AG09309 (cell line): ENCODE data around the gene PRKG1.

Experiments used
- DNase-seq: peaks from one replicate; pipeline ENCODE4 v3.0.0-alpha.2; 2010; ENCODE audit warnings: low read depth
- H3K4me3 ChIP-seq: 2 replicates; pipeline ENCODE4 v1.5.1; 2011; ENCODE audit warnings: mild to moderate bottlenecking, low read depth, low read length, moderate library complexity; ENCODE audit not compliant: control insufficient read depth
- TF ChIP-seq, protein P1 (sequence below): IDR thresholded peaks from 2 replicates; pipeline ENCODE4 v1.5.1; 2011; ENCODE audit warnings: mild to moderate bottlenecking, low read depth, low read length, inconsistent platforms; ENCODE audit not compliant: insufficient read depth, control insufficient read depth; ENCODE audit errors: missing control alignments

Gene PRKG1

DNA sequence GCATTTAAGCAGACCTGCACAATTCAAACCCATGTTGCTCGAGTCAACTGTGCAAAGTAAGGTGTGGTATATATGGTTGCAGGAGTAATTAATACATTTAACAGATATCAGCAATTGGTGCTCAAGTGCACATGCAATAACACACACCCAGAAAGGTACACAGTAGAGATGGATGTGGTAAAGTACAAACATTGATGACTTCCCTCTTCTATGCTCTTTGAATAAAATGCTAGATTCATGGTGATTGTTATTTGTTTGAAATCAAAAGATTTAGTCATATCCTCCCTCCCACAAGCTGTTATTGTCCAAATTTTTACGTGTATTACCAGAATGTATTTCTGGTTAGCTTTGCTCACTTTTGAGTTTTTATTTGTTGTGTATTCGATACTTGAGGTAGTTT, 887.1 kb downstream of the PRKG1 start:
- TF ChIP-seq, protein P1, sequence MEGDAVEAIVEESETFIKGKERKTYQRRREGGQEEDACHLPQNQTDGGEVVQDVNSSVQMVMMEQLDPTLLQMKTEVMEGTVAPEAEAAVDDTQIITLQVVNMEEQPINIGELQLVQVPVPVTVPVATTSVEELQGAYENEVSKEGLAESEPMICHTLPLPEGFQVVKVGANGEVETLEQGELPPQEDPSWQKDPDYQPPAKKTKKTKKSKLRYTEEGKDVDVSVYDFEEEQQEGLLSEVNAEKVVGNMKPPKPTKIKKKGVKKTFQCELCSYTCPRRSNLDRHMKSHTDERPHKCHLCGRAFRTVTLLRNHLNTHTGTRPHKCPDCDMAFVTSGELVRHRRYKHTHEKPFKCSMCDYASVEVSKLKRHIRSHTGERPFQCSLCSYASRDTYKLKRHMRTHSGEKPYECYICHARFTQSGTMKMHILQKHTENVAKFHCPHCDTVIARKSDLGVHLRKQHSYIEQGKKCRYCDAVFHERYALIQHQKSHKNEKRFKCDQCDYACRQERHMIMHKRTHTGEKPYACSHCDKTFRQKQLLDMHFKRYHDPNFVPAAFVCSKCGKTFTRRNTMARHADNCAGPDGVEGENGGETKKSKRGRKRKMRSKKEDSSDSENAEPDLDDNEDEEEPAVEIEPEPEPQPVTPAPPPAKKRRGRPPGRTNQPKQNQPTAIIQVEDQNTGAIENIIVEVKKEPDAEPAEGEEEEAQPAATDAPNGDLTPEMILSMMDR, result no peak
- no peak for DNase-seq

DNA sequence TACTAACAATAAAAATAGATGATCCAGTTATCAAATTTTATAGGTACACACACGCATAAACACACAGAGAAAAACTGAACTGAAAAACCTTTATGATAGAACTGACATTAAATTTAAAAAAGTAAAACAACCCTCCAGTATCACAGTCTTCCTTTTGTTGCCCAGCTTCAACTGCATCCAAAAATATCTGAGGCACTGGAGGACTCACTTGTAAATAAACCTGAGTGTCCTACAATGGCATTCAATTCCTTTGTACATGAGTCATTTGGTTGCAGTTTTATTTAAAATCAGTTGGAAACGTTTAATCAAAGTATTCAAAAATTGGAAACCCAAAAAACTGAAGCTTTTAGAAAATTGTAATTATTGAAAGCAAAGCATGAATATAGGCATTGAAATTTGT, 890.3 kb downstream of the PRKG1 start:
- DNase-seq, result peak; percentile 4
- no peak overlapping the region for H3K4me3 ChIP-seq
- TF ChIP-seq, protein P1, result no peak

More for the DNA sequence above, 887.1 kb downstream of the PRKG1 start:
- H3K4me3 ChIP-seq, result no peak overlapping the region

DNA sequence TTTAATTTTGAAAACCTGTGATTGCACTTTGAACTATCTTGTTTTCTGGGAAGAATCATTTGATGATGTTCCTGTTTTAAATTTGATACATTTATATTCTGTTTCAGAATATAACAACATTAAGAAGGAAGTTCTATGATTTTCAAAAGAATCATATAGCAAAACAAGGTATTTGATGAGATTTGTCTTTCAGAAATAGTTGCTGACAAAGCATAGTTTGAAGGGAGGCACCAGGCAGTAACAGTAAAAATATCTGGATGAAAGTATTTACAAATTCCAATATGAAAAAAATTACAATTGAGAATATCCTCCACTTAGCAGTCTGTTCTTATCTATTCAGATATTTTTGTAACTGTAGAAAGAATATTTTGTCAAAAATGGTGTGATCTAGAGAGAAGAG, 891.2 kb downstream of the PRKG1 start:
- no peak overlapping the region for H3K4me3 ChIP-seq
- TF ChIP-seq, protein P1, result no peak
- DNase-seq, result no peak

DNA sequence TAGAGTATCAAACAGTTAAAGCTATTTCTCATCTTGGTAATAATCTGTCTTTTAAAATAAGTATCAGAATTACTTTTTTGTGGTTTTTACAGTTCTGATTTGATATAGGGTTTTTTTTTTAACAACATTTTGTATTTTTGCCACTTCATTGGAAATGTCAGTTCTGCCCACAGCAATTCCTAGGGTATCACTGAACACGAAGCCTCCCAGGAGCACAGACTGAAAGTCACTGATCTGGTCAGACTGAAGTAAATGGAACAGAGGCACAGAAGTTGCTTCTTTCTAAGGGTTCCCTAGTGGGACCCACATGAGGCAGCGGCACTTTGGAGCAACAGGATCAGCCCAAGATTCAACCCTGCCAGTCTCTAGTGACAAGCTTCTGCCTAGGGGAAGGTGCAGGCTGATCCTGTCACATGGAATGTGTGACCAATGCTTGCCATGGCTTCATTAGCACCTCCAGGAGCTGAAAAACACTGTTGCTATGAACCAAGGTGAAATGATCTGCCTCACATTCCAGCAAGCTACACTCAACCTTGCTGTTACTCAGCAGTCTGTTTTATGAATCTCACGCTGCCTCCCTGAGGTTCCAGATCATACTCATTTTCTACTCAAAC, 898.6 kb downstream of the PRKG1 start:
- H3K4me3 ChIP-seq, result no peak overlapping the region
- TF ChIP-seq, protein P1, result no peak
- DNase-seq, result no peak

DNA sequence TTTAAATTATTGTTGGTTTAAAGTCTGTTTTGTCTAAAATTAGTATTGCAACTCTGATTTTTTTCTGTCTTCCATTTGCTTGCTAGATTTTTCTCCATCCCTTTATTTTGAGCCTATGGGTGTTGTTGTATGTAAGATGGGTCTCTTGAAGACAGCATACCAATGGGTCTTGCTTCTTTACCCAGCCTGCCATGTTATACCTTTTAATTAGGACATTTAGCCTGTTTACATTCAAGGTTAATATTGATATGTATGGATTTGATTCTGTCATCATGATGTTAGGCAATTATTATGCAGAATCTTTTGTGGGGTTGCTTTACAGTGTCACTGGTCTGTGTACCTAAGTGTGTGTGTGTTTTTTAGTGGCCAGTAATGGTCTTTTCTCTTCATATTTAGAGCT, 906.5 kb downstream of the PRKG1 start:
- TF ChIP-seq, protein P1, result no peak
- H3K4me3 ChIP-seq, result no peak overlapping the region
- DNase-seq, result no peak

DNA sequence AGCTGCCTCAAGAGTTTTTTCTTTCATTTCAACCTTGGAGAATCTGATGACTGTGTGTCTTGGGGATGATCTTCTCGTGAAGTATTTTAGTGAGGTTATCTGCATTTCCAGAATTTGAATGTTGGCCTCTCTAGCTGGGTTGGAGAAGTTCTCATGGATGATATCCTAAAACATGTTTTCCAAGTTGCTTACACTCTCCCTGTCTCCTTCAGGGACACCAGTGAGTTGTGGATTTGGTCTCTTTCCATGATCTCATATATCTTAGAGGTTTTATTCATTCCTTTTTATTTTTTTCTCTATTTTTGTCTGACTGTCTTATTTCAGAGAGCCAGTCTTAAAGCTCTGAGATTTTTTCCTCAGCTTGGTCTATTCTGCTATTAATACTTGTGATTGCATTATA, 907.4 kb downstream of the PRKG1 start:
- TF ChIP-seq, protein P1, result no peak
- no peak overlapping the region for H3K4me3 ChIP-seq
- DNase-seq, result no peak
